GM21390 (cell line): ENCODE data around the gene TNFAIP1.
"Not testable (repeated sequence)": the region's sequence is repeated elsewhere in the genome, so short reads cannot be mapped to it uniquely, and the experiment has no call there.

Experiments
- ATAC-seq: cut with Tn5 transposase; IDR thresholded peaks from one replicate; pipeline ENCODE4 v1.9.1; 2021; ENCODE audit not compliant: unreplicated experiment

The TNFAIP1 gene, protein sequence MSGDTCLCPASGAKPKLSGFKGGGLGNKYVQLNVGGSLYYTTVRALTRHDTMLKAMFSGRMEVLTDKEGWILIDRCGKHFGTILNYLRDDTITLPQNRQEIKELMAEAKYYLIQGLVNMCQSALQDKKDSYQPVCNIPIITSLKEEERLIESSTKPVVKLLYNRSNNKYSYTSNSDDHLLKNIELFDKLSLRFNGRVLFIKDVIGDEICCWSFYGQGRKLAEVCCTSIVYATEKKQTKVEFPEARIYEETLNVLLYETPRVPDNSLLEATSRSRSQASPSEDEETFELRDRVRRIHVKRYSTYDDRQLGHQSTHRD

GRCh38 chr17:28335201-28335958, at the start of gene TNFAIP1, which contains the start of gene IFT20:
Gene TNFAIP1, plus strand, starts transcription at chr17:28335761. Its CDS starts 3,761 bp downstream, at chr17:28339522.
Gene IFT20, minus strand, starts transcription at chr17:28335472. Its CDS starts 3,487 bp downstream, at chr17:28331985.
- ATAC-seq, result peak; percentile 92

GRCh38 chr17:28285965-28286364, 49.6 kb upstream of the TNFAIP1 start:
- ATAC-seq, result no peak

- no peak for ATAC-seq
Measured at GRCh38 chr17:28290703-28291102, 44.9 kb upstream of the TNFAIP1 start.

GRCh38 chr17:28291780-28292330, 43.7 kb upstream of the TNFAIP1 start:
- no peak for ATAC-seq

DNA sequence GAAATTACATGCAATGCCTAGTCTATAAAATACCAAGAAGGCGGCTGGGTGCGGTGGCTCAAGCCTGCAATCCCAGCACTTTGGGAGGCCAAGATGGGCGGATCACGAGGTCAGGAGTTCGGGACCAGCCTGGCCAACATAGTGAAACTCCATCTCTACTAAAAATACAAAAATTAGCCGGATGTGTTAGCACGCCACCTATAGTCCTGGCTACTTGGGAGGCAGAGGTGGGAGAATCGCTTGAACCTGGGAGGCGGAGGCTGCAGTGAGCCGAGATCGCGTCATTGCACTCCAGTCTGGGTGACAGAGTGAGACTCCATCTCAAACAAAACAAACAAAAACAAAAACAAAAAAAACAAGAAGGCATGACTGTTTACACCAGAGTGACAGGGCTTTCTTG, 42.7 kb upstream of the TNFAIP1 start:
- not testable (repeated sequence) for ATAC-seq

DNA sequence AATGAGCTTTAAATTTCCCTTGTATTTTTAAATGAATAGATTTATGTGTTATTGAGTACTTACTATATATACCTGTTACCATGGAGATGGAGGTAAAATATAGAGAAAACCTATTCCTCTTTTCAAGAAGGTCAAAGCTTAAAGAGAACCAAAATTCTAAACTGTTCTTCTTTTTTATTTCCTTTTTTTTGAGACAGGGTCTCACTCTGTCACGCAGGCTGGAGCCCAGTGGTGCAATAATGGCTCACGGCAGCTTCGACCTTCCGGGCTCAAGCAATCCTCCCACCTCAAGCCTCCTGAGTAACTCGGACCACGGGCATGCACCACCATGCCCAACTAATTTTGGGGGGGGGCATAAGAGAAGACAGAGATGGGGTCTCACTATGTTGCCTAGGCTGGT, 41.6 kb upstream of the TNFAIP1 start:
- no peak for ATAC-seq

DNA sequence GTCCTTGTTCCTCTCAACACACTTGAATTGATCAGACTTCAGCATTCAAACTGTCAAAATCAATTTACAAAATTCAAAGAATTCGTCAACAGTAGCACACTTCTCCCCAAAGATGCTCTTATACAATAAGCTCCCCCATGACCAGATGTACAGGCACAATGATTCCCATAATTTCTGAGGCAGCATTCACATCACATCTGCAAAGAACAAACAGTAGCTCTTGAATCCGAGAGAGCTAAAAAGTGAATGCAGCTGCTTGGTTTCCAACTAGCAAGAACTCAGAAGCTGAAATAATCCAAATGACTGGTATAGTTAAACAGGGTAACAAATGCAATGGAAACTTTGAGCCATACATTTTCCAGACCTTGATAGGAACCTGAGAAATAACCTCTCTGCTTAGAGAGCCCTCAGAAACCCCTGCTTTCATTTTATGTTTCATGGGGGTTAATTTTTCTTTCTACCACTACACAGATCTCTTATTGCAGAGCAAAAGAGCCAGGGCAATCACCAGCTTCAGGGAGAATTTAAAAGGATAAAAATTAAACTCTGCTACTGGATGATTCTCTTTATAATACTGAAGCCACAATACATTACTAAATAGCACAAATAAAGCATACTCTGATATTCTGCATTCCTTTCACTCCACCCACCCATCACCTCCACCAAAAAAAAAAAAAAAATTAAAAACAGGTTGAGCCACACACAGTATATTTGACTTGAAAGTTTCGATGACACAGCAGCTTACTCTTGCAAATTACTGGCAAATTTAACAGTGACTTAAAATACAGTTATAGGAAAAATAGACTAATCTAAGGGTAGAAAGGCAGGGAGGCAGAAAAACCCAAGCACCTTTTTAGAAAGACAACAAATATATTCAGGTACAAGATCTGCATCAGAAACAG, 39.6 kb upstream of the TNFAIP1 start:
- ATAC-seq, result no peak

- no peak for ATAC-seq
Measured at GRCh38 chr17:28298449-28298848, 37.1 kb upstream of the TNFAIP1 start.

DNA sequence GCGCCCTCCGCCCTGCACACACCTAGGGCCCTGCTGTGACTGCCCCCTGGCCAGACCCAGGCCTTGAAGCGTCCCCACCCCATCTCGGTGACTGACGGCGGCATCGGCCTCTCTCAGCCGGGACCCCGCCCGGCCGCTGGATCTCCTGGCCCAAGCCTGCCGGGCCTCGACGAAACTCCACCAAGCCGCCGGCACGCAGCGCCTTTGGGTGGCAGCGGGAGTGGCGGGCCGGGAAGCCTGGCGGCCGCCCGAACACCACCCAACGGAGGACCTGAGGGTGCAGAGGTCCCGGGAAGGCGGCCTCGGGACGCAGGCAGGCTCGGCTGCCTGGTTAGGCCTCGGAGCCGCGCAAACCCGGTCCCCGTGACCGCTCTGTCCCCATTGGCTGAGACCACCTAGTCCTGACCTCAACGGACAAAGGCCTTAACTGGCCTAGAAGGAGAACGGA, 28.6 kb upstream of the TNFAIP1 start:
- no peak for ATAC-seq

GRCh38 chr17:28313841-28314240, 21.7 kb upstream of the TNFAIP1 start:
- no peak for ATAC-seq

DNA sequence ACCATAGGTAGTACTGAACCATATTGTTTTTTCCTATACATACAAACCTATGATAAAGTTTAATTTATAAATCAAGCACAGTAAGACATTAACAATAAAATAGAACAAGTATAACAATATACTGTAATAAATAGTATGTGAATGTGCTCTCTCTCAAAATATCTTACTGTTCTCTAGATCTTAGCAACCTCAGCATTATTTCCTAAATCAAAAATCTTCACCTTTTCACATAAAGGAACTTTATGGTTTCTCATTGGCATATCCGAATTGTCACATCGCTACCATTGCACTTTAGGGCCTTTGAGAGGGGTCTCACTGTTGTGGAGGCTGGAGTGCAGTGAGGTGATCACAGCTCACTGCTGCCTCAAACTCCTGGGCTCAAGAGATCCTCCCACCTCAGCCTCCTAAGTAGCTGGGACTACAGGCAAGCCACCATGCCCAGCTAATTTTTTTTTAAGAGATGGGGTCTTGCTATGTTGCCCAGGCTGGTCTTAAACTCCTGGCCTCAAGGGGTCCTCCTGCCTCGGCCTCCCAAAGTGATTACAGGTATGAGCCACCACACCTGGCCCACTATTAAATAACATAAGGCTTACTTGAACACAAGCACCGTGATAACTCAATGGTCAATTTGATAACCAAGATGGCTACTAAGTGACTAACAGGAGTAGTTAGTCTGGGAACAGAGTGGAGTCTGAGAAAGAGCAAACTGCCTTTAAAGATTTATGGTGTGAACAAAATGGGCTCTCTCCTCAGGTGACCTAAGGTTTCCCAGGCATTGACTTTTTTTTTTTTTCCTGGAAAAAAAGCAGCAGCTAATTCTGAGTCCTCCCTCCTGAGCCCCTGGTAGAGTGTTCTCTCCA, 19.5 kb upstream of the TNFAIP1 start:
- no peak for ATAC-seq

DNA sequence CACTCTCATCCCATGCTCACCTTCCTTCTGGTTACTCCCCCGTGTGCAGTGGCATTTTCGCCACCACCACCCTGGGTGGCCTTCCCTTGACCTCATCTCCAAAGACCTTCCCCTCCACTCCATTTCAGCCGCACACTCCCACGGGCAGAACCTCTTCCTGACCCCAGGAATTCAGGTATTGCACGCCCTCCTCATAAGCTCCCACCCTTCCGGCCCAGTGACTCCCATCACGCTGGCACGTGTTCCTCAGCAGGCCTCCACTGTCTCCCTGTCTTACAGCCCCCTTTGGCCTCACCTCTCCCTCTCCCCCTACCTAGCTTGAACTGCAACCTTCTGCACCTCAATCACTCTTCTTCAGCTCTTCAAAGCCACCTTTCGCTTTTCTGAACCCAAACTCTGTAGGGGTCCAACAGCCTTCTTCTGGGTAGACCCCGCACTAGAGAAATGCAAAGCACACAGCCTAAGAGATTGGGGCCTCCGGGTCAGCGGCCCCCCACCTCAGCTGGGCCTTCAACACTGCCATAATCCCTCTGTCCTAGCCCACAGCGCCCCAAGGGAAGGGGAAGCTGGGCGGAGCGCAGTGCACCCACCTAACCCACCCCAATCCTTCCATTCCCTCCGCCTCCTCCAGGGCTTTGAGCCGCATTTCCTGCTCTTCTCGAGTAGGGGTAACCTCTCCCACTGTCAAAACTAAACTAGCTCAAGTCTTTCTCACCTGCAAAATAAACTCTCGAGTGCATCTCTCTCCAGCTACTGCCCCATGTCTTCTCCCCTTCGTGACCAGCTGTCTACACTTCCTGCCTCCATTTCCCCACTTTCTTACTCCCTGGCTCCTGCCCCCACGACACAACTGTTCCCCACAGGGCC, 18.2 kb upstream of the TNFAIP1 start:
- ATAC-seq, result no peak

- ATAC-seq, result peak; percentile 2
Measured at GRCh38 chr17:28317966-28318758, 17.4 kb upstream of the TNFAIP1 start.

DNA sequence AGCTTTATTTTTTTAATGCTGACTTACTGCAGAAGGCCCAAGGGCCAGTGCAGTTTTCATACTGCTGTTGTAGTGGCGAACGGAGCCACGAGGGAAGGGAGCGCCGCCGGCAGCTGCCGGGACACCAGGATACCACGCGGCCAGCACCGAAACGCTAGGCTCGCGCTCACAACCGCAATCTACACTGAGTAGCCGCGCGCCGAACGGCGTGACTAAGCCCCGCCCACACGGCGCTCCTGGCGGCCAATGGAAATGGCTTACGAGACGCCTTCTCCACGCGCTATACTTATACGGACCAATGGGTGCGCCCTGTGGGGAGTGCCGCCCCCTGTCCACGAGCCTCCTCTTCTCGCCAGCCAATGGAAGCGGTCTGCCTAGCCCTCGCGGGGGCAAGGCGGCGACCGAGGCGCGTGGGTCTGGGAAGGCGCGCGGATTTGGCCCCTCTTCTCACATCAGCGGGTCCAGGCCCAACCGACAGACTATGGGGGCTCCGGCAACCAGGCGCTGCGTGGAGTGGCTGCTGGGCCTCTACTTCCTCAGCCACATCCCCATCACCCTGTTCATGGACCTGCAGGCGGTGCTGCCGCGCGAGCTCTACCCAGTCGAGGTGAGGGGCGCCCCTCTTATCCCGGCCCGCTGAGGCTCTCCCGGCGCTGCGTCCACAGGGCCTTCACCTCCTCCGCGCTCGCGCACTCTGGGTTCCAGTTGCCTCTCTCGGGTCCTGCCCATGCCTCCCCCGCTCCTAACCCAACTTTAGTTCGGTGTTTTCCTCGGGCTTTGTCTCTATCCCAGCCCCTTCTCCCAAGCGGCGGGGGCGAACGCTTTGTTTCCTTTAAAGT, 16.6 kb upstream of the TNFAIP1 start, which contains the start of gene TMEM97:
Gene TMEM97 (plus strand): TSS at position 442 of the 839 bp plus-strand sequence. CDS start 40 bp downstream, at position 482.
- peak; percentile 95 for ATAC-seq

DNA sequence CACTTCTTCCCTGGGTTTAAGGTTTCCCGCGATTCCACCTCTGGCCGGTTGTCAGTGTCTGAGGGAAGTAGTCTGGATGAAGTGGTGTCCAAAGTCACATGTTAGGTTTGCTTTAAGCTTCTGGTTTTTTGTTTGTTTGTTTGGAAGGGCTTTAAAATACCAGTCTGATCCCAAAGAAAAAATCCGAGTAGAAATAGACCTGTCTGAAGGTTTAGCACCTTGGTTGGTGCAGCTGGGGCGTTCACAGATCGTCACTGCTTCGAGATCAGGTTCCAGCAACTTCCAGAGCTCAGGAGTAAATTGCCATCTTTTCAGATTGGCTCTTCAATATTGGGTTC, 16.0 kb upstream of the TNFAIP1 start:
- no peak for ATAC-seq

DNA sequence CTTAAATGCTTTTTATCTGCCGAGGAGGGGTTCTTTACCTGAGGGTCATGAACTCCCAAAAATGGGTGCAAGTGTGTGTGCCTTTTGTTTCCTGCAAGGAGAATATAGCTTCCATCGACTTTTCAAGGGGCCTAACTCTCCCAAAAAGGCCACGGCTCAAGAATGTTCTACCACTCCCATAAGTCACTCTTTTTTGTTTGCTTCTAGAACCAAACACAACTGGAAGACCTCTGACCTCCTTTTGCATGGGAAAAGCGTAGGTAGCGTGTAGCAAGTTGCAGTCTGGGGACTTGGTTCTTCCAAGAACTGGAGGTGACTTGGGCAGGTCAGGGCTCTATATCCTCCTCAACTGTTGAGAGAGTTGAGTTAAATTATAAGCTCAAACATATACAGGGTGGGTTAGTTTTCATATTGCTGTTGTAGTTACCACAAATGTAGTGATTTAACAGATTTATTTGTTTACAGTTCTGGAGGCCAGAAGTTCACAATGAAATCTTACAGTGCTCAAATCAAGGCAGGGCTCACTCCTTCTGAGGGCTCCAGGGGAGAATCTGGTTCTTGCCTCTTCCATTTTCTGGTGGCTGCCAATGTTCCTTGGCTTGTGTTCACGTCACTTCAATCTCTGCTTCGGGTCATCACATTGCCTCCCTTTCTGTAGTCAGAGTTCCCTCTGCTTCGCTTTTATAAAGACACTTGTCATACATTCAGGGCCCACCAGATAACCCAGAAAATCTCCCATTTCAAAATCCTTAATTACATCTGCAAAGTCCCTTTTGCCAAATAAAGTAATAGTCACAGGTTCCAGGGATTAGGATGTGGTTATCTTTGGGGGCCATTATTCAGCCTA, 15.1 kb upstream of the TNFAIP1 start:
- ATAC-seq, result no peak
